NCI-H146 treated with DMSO at 0.1 percent for 48 hours (cell line): Measurements from ENCODE around the gene PRKCA.

Source experiments
- DNase-seq: peaks from one replicate; lab custom pipeline; 2025; ENCODE audit not compliant: unreplicated experiment; lab: John Stamatoyannopoulos, UW

PRKCA gene

DNA sequence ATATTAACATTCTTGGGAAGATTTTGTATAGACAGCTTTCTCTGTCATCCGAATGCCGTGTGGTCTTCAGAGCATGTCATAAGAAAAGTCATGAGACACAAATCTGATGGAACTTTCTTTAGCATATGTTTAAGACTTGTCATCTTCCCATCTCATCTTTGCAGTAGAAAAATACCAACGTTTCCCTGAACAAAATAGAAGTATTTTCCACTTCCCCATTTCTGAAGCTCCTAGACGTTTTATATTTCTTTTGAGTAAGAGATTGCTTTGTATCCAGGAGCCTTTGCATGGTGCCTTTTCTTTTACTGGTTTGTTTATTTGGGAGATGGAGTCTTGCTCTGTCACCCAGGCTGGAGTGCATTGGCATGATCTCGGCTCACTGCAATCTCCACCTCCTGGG is 235.1 kb downstream of the PRKCA start:
- DNase-seq, result no peak

DNA sequence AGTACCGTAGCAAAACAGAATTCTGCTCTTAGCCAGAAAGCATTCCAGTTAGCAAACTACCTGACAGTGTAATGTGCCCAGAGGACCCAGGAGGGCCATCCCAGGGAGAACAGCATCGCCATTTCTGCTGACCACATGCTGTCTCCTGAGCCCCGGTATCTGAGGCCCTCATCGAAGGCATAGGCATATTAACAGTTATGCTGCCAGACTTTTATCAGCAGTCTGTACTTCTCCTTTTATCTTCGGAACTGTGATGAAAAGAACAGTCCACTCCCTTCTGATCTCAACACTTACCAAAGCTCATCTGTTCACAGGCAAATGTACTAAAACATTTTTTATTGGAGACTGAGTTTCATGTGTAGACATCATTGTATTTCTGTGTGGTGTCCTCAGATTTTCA is 236.4 kb downstream of the PRKCA start:
- no peak for DNase-seq

DNA sequence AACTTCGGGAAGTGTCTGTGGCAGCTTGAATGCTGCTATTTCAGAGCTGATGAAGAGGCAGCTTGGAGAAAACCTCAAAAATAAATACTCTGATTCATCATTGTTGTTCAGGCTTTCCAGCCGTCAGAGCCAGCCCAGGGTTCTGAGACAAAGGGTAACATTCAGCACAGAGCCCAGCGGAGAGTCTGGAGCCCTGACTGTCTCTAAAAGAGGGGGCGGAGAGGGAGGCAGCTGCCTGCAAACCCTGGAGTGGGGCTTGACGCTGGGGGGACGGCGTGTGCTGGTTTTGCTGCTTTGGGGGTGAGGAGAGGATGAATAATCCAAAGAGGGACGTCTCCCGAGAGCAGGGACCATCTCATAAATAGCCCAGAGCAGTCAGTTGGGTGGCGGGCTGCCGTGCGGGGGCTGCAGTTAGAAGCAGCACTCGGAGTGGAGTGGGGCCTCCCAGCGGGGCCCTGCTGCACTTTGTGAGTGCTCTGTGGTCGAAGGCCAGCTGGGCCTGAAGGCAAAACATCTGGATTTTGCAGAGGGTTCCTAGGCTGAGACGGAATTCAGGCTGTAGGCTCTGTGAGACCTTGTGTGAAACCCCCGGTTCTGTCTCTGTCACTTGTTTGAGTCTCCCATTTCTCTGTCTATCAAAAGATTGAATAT is 237.8 kb downstream of the PRKCA start:
- no peak for DNase-seq

GRCh38 chr17:66541461-66542128 is 239.2 kb downstream of the PRKCA start:
- DNase-seq, result no peak

GRCh38 chr17:66542129-66542966 is 239.9 kb downstream of the PRKCA start:
- DNase-seq, result no peak

GRCh38 chr17:66542967-66543520 is 240.6 kb downstream of the PRKCA start:
- no peak for DNase-seq

- DNase-seq, result no peak
Observed at GRCh38 chr17:66543526-66543925, 241.1 kb downstream of the PRKCA start.

GRCh38 chr17:66545918-66546317 is 243.5 kb downstream of the PRKCA start:
- no peak for DNase-seq

- no peak for DNase-seq
Observed at GRCh38 chr17:66547151-66547865, 244.9 kb downstream of the PRKCA start.

DNA sequence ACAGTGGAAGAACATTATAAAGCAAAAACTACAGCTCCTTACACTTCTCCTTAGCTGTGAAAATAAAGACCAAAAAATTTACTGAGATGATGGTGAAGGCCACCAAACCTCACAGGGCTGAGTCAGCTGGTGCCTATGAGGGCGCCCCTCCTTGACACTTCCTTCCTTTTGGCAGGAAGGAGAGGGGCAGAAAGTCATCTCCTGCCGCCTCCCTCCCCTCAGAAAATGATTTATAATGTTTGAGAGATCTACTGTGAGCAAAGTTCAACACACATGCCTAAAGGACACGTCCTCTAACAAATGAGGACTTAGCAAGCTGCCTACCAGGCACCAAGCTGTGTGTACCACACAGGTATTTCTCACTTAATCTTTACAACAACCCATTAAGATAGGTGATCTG is 245.7 kb downstream of the PRKCA start:
- no peak for DNase-seq

DNA sequence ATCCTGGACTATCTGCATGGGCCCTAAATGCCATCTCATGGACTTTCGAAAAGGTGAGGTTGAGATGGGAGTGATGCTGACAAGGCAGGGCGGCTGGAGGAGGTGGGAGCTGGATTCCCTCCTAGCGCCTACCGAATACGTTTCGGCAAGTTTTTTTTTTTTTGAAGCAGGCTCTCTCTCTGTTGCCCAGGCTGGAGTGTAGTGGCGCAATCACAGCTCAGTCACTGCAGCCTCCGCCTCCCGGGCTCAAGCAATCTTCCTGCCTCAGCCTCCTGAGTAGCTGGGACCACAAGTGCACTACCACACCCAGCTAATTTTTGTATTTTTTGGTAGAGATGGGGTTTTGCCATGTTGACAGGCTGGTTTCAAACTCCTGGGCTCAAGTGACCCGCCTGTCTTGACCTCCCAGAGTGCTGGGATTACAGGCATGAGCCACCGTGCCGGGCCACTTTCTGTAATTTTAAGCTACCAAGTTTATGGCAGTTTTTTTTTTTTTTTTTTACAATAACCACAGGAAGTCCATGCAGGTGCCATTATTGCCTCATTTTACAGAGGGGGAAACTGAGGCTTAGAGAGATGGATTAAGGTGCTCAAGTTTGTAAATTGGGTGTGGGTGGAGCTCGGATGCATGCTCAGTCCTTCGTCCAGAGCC is 246.4 kb downstream of the PRKCA start:
- no peak for DNase-seq

- no peak for DNase-seq
Observed at GRCh38 chr17:66549311-66549704, 246.9 kb downstream of the PRKCA start.

DNA sequence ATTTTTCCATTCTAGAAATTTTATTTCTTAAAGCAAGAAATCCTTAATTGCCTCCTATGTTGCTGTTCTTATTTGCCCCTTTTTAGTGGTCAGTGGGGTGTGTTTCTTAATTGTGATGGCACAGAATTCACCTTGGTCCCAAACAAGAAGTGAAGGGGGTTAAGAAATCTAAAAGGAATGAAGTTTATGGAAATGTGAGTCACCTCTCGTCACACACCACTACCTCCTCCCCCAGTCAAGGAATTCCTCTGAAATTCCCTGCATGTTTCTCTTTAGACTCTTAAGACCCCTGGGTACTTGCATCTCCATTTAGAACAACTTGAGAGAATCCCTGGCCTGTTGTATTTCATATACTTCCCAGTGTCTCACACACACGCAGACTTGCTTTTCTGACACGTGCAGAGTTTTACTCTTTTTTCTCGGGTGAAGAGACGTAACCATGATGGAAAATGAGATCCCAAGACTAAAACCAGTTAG is 247.4 kb downstream of the PRKCA start:
- DNase-seq, result no peak

GRCh38 chr17:66551839-66552238 is 249.4 kb downstream of the PRKCA start:
- no peak for DNase-seq

DNA sequence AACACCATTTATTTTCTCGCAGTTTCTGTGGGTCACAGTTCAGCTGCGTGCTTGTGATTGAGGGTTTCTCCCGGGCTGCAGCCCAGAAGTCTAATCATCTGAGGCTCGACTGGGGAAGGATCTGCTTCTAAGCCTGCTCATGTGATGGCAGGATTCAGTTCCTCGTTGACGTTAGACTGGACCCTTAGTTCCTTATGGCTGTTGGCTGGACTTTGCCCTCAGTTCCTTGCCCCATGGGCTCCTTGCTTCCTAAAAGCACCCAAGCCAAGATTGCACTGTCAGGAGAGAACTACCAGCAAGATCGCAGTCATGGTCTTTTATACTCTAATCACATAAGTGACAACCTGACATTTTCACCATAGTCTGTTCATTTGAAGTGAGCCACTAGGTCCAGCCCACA is 250.0 kb downstream of the PRKCA start:
- no peak for DNase-seq

GRCh38 chr17:66555605-66556004 is 253.2 kb downstream of the PRKCA start:
- DNase-seq, result no peak

DNA sequence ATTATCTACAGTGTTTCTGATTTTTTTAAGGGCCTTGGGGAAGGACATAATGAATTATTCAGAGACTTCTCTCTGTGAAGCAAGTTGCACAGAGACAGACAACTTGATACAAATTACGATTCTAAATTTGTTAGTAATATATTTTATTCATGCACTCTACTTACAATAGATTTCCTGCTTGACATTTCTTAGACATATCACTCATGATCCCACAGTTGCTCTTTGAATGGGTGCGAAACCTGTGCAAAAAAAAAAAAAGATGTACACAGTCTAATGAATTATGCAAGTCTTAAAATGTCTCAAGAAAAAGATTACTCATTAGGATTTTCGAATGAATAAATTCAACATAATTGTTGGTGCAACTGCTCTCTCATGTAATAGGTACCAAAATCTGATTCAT is 254.8 kb downstream of the PRKCA start:
- DNase-seq, result no peak

GRCh38 chr17:66557886-66558285 is 255.5 kb downstream of the PRKCA start:
- DNase-seq, result no peak

- DNase-seq, result no peak
Observed at GRCh38 chr17:66560691-66561090, 258.3 kb downstream of the PRKCA start.

- no peak for DNase-seq
Observed at GRCh38 chr17:66562119-66562518, 259.7 kb downstream of the PRKCA start.
